NB4 (cell line): Measurements from ENCODE around the gene UQCR10.

ENCODE experiments used
- CTCF ChIP-seq: IDR thresholded peaks from one replicate; pipeline ENCODE4 v1.5.1; 2012; ENCODE audit warnings: low read depth, low read length
- MYC ChIP-seq: IDR thresholded peaks from 2 replicates; pipeline ENCODE4 v1.6.1; 2011; ENCODE audit warnings: low read depth, low read length
- POLR2A ChIP-seq: IDR thresholded peaks from 2 replicates; pipeline ENCODE4 v1.6.1; 2011; ENCODE audit warnings: mild to moderate bottlenecking; ENCODE audit not compliant: insufficient read length; ENCODE audit errors: extremely low read depth

DNA sequence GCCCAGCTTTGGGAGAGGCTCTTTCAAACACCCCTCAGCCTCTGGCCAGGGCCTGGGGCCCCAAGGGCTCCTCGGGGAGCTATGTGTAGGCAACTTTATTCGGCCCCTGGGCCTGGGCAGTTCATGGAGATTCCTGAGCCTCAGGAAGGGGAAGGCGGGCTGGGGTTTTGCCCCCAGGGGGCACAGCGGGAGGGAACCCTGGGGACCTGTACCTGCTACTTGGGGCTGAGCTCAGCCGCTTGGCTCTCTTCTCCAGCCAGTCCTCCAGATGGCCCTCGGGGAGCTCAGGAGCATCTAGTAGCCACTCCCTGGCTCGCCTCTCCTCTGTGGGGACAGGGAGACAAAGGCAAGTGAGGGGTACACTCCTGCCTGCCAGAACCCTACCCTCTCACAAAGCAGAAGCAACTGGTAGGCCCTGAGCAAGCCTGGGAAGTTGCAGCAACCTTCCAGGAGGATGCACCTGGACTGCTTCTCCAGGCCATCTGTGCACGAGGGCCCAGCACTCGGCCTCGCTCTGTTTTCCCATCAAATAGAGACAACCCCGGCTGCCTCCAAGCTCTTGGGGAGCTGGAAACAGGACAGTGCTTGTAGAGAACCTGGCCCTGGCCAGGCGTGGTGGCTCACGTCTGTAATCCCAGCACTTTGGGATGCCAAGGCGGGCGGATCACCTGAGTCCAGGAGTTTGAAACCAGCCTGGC is 28.9 kb upstream of the UQCR10 start:
- TF ChIP-seq CTCF (no peak), POLR2A (no peak), MYC (no peak)
